ENCODE measurements around the gene AP1M1. TPM values are rescaled to one million over a fixed set of nuclear protein-coding genes. Genes with fewer than 3 reads are reported as not detected.

The AP1M1 gene
- total and polyA plus RNA-seq, 2 experiments from 2014 or later = 114 to 158 TPM

DNA sequence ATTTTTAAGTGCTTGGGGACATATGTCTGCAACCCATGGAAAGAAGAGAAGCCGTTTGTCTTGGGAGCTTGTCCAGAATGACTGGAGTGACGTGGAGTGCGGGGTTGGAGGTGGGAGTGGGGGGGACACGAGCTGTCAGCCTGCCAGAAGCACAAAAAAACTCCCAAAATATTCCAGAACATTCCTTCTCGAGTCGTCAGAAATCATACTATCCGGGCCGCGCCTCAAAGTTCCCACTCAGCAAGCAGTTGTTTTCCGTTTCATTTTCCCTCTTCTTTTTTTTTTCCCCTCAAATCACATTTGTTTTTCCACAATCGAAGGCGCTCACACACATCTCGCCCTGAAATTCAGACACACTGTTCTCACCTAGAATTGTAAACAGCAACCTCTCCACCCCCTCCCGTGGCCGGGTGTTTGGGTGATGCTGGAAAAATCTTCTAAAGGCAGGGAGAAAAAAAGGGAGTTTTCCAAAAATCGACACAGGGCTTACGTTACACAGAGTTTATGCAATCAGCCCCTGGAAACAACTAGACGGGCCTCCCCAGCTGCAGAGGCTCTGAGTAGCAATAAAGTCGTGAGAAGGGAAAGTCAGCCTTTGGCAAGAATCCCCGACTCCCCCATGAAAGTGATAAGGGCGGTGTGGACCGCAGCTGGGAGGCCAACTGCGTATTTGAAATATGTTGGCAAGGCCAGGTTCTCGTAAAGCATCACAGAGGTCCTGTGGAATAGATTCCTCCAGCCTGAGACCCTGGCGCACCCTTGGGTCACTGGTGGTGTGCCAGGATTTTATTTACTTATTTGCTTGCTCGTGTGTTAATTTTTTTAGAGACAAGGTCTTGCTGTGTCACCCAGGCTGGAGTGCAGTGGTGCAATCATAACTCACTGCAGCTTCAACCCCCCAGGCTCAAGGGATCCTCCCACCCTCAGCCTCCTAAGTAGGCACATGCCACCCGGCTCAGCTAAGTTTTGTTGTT lies 95.7 kb downstream of the AP1M1 start:
- peak in 1 of 2 donors; percentile 100 for DNase-seq (ENCODE audit: low read depth in 1 of 2, low spot score in 1 of 2)
- peaks cover 11% of the 10 kb centered on the region for H3K4me1 ChIP-seq (ENCODE audit: low read depth)
- H3K36me3 ChIP-seq = no peaks in the 10 kb centered on the region
- no peaks in the 10 kb centered on the region for H3K9me3 ChIP-seq (ENCODE audit: low read depth)
- H3K27ac ChIP-seq = peak overlapping the region; percentile 45
- no peak overlapping the region for H3K4me3 ChIP-seq
- no peaks in the 10 kb centered on the region for H3K27me3 ChIP-seq
- TF ChIP-seq, protein P1, sequence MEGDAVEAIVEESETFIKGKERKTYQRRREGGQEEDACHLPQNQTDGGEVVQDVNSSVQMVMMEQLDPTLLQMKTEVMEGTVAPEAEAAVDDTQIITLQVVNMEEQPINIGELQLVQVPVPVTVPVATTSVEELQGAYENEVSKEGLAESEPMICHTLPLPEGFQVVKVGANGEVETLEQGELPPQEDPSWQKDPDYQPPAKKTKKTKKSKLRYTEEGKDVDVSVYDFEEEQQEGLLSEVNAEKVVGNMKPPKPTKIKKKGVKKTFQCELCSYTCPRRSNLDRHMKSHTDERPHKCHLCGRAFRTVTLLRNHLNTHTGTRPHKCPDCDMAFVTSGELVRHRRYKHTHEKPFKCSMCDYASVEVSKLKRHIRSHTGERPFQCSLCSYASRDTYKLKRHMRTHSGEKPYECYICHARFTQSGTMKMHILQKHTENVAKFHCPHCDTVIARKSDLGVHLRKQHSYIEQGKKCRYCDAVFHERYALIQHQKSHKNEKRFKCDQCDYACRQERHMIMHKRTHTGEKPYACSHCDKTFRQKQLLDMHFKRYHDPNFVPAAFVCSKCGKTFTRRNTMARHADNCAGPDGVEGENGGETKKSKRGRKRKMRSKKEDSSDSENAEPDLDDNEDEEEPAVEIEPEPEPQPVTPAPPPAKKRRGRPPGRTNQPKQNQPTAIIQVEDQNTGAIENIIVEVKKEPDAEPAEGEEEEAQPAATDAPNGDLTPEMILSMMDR (IDR thresholded peaks at IDR 0.05; ENCODE audit: low read depth, low read length) = no peak

DNA sequence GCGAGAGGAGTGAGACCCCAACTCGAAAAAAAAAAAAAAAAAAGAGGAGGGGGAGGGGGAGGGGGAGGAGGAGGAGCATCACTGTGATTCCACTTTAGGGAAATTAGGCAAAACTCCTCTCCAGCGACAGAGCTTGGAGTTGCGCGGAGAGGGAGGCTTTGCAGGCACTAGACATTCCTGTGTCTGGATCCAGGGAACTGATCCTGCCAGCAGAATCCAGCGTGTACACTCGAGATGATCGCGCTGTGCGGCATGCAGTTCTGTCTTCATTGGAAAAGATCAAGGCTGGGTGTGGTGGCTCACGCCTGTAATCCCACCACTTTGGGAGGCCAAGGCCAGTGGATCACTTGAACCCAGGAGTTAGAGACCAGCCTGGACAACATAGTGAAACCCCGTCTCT lies 97.3 kb downstream of the AP1M1 start:
- Histone ChIP-seq H3K4me1 (ENCODE audit: low read depth) (peaks cover 11% of the 10 kb centered on the region), H3K27ac (no peak overlapping the region), H3K36me3 (no peaks in the 10 kb centered on the region), H3K4me3 (no peak overlapping the region), H3K9me3 (ENCODE audit: low read depth) (no peaks in the 10 kb centered on the region), H3K27me3 (no peaks in the 10 kb centered on the region)
- DNase-seq (ENCODE audit: low read depth in 1 of 2, low spot score in 1 of 2) = peak in 1 of 2 donors; percentile 33
- TF ChIP-seq, protein P1 (IDR thresholded peaks at IDR 0.05; ENCODE audit: low read depth, low read length) = no peak

Other genes starting within 250 kb of the AP1M1 start
- not detected in 2 replicates for gene OR10H4, start 248.9 kb upstream of the AP1M1 start, total RNA-seq
- gene OR10H4, start 248.9 kb upstream of the AP1M1 start, polyA plus RNA-seq = not detected in 2 replicates
- gene TPM4, start 121.4 kb upstream of the AP1M1 start, total RNA-seq = 184 and 268 TPM in 2 replicates
- gene TPM4, start 121.4 kb upstream of the AP1M1 start, polyA plus RNA-seq = 118 and 120 TPM in 2 replicates
- 38.2 and 52.0 TPM in 2 replicates for gene RAB8A, start 86.0 kb upstream of the AP1M1 start, total RNA-seq
- 87.3 and 93.8 TPM in 2 replicates for gene RAB8A, start 86.0 kb upstream of the AP1M1 start, polyA plus RNA-seq
- not detected in 2 replicates for gene HSH2D, start 54.2 kb upstream of the AP1M1 start, total RNA-seq
- 0.12 TPM in 1 of 2 replicates, not detected in the other for gene HSH2D, start 54.2 kb upstream of the AP1M1 start, polyA plus RNA-seq
- gene CIB3, start 24.4 kb upstream of the AP1M1 start, total RNA-seq = not detected in 2 replicates
- gene CIB3, start 24.4 kb upstream of the AP1M1 start, polyA plus RNA-seq = not detected in 2 replicates
- gene FAM32A, start 12.5 kb upstream of the AP1M1 start, total RNA-seq = 146 and 154 TPM in 2 replicates
- 163 and 209 TPM in 2 replicates for gene FAM32A, start 12.5 kb upstream of the AP1M1 start, polyA plus RNA-seq
- gene KLF2, start 126.9 kb downstream of the AP1M1 start, total RNA-seq = 7.8 and 13.4 TPM in 2 replicates
- gene KLF2, start 126.9 kb downstream of the AP1M1 start, polyA plus RNA-seq = 10.9 and 12.1 TPM in 2 replicates

Measured in cardiac muscle cell (in vitro differentiated cells and primary cell).